ENCODE results near the gene ALK.

The ALK gene

GRCh38 chr2:29223851-29224692, 697.3 kb downstream of the ALK start:
- no peak for DNase-seq
- no peak for TF ChIP-seq GATA1 (IDR thresholded peaks at IDR 0.05; ENCODE audit: low read depth, low read length)
- TF ChIP-seq POLR2A (IDR thresholded peaks at IDR 0.05; ENCODE audit: low read length): no peak

GRCh38 chr2:29223257-29223656, 698.1 kb downstream of the ALK start:
- TF ChIP-seq POLR2A (IDR thresholded peaks at IDR 0.05; ENCODE audit: low read length) (no peak), GATA1 (IDR thresholded peaks at IDR 0.05; ENCODE audit: low read depth, low read length) (no peak)
- DNase-seq: no peak

GRCh38 chr2:29222381-29223179, 698.8 kb downstream of the ALK start:
- no peak for TF ChIP-seq POLR2A (IDR thresholded peaks at IDR 0.05; ENCODE audit: low read length)
- no peak for TF ChIP-seq GATA1 (IDR thresholded peaks at IDR 0.05; ENCODE audit: low read depth, low read length)
- no peak for DNase-seq

GRCh38 chr2:29220506-29221270, 700.7 kb downstream of the ALK start:
- DNase-seq: no peak
- TF ChIP-seq GATA1 (IDR thresholded peaks at IDR 0.05; ENCODE audit: low read depth, low read length) (no peak), POLR2A (IDR thresholded peaks at IDR 0.05; ENCODE audit: low read length) (no peak)

GRCh38 chr2:29219374-29219773, 702.0 kb downstream of the ALK start:
- TF ChIP-seq GATA1 (IDR thresholded peaks at IDR 0.05; ENCODE audit: low read depth, low read length) (no peak), POLR2A (IDR thresholded peaks at IDR 0.05; ENCODE audit: low read length) (no peak)
- no peak for DNase-seq

GRCh38 chr2:29218550-29219125, 702.7 kb downstream of the ALK start:
- TF ChIP-seq POLR2A (IDR thresholded peaks at IDR 0.05; ENCODE audit: low read length) (no peak), GATA1 (IDR thresholded peaks at IDR 0.05; ENCODE audit: low read depth, low read length) (no peak)
- no peak for DNase-seq

GRCh38 chr2:29218071-29218470, 703.3 kb downstream of the ALK start:
- no peak for TF ChIP-seq POLR2A (IDR thresholded peaks at IDR 0.05; ENCODE audit: low read length)
- TF ChIP-seq GATA1 (IDR thresholded peaks at IDR 0.05; ENCODE audit: low read depth, low read length): no peak
- no peak for DNase-seq

- no peak for TF ChIP-seq POLR2A (IDR thresholded peaks at IDR 0.05; ENCODE audit: low read length)
- no peak for TF ChIP-seq GATA1 (IDR thresholded peaks at IDR 0.05; ENCODE audit: low read depth, low read length)
Measured at GRCh38 chr2:29216609-29216909, 704.8 kb downstream of the ALK start.

GRCh38 chr2:29215739-29216608, 705.4 kb downstream of the ALK start:
- DNase-seq: no peak
- TF ChIP-seq GATA1 (IDR thresholded peaks at IDR 0.05; ENCODE audit: low read depth, low read length): no peak
- TF ChIP-seq POLR2A (IDR thresholded peaks at IDR 0.05; ENCODE audit: low read length): no peak

More at GRCh38 chr2:29216609-29216909, 704.8 kb downstream of the ALK start:
- no peak for DNase-seq

GRCh38 chr2:29215073-29215472, 706.3 kb downstream of the ALK start:
- TF ChIP-seq GATA1 (IDR thresholded peaks at IDR 0.05; ENCODE audit: low read depth, low read length): no peak
- no peak for TF ChIP-seq POLR2A (IDR thresholded peaks at IDR 0.05; ENCODE audit: low read length)
- no peak for DNase-seq

- TF ChIP-seq GATA1 (IDR thresholded peaks at IDR 0.05; ENCODE audit: low read depth, low read length): no peak
- TF ChIP-seq POLR2A (IDR thresholded peaks at IDR 0.05; ENCODE audit: low read length): no peak
- no peak for DNase-seq
Measured at GRCh38 chr2:29213888-29214291, 707.5 kb downstream of the ALK start.

- DNase-seq: no peak
- TF ChIP-seq GATA1 (IDR thresholded peaks at IDR 0.05; ENCODE audit: low read depth, low read length) (no peak), POLR2A (IDR thresholded peaks at IDR 0.05; ENCODE audit: low read length) (no peak)
Measured at GRCh38 chr2:29212009-29212408, 709.4 kb downstream of the ALK start.

GRCh38 chr2:29209551-29209950, 711.8 kb downstream of the ALK start:
- no peak for DNase-seq
- TF ChIP-seq GATA1 (IDR thresholded peaks at IDR 0.05; ENCODE audit: low read depth, low read length) (no peak), POLR2A (IDR thresholded peaks at IDR 0.05; ENCODE audit: low read length) (no peak)
